SJCRH30 (cell line): ENCODE results near the gene NUSAP1. TPM values are rescaled to one million over a fixed set of nuclear protein-coding genes. Genes with fewer than 3 reads are reported as not detected.
A peak's percentile ranks its signal among the peaks of the same experiment; 100 is the strongest.
"Not testable (repeated sequence)": the region's sequence is repeated elsewhere in the genome, so short reads cannot be mapped to it uniquely, and the experiment has no call there.

ENCODE experiments used
- DNase-seq, 2 experiments: peaks; one replicate each; pipeline ENCODE4 v3.0.0-alpha.2; 2015 to 2020
- H3K27ac ChIP-seq: fragments of 250-450 bp; sonication (Bioruptor Pico); 2 replicates; pipeline ENCODE4 v1.5.1; 2020; ENCODE audit warnings: mild to moderate bottlenecking, moderate library complexity
- H3K27me3 ChIP-seq: fragments of 250-450 bp; sonication (Bioruptor Pico); 2 replicates; pipeline ENCODE4 v1.5.1; 2020; ENCODE audit warnings: mild to moderate bottlenecking, moderate library complexity
- H3K36me3 ChIP-seq: fragments of 250-450 bp; sonication (Bioruptor Pico); 2 replicates; pipeline ENCODE4 v1.5.1; 2020; ENCODE audit warnings: mild to moderate bottlenecking, moderate library complexity
- H3K4me1 ChIP-seq: fragments of 250-450 bp; sonication (Bioruptor Pico); 2 replicates; pipeline ENCODE4 v1.5.1; 2020; ENCODE audit warnings: mild to moderate bottlenecking, moderate library complexity
- H3K4me3 ChIP-seq: fragments of 250-450 bp; sonication (Bioruptor Pico); 2 replicates; pipeline ENCODE4 v1.5.1; 2020; ENCODE audit warnings: mild to moderate bottlenecking, moderate library complexity
- H3K9me3 ChIP-seq: fragments of 250-450 bp; sonication (Bioruptor Pico); replicated peaks from 2 replicates; pipeline ENCODE4 v1.5.1; 2020; ENCODE audit warnings: mild to moderate bottlenecking, moderate library complexity
- total RNA-seq: library from RNA; depleted of rRNA; stranded (reverse); fragments of >200 nt; shearing (Covaris generic); gene quantifications from 2 replicates; pipeline ENCODE4 v1.2.3, GENCODE V29; 2014

Gene NUSAP1
- total RNA-seq, 1 experiment from 2014 or later, result 300 TPM

DNA sequence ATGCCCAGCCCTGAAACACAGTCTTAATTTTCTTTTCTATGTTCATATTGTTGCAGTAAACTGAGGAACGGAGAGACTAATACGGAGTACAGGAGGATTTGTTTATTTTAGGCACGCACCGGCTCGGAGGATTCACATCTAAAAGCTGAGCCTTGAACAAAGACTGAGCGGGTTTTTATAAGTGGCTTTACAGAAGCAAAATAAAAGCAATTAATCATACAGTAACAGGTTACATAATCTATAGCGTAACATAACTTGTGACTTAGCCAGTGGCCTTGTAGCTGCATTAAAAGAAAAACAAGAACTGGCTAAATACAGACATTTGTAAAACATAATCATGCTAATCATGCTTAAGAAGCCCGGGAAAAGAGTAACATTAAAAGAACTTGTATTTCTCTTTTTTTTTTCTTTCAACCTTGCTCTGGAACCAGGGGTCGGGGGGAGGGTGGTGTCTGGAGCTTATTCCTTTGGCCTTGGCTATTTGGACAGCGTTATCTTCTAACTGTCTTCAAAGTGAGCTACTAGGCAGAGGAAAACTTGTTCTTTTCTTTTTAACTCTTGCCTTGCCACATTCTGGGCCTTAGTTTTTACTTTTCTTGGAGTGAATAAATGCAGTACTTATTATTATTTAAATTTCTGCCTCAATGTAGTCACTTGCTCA lies 17.5 kb downstream of the NUSAP1 start:
- DNase-seq, result no peak
- Histone ChIP-seq H3K27me3 (no peaks in the 10 kb centered on the region), H3K4me1 (no peaks in the 10 kb centered on the region), H3K36me3 (peaks cover 99% of the 10 kb centered on the region), H3K27ac (no peak overlapping the region), H3K9me3 (no peaks in the 10 kb centered on the region), H3K4me3 (no peak overlapping the region)

- H3K36me3 ChIP-seq, result peaks cover 98% of the 10 kb centered on the region
- no peak for DNase-seq
- H3K4me3 ChIP-seq, result no peak overlapping the region
- H3K27ac ChIP-seq, result no peak overlapping the region
- no peaks in the 10 kb centered on the region for H3K9me3 ChIP-seq
- no peaks in the 10 kb centered on the region for H3K27me3 ChIP-seq
- H3K4me1 ChIP-seq, result no peaks in the 10 kb centered on the region
Measured at GRCh38 chr15:41354371-41354770, 21.7 kb downstream of the NUSAP1 start.

- H3K27ac ChIP-seq, result no peak overlapping the region
- no peaks in the 10 kb centered on the region for H3K27me3 ChIP-seq
- H3K4me3 ChIP-seq, result no peak overlapping the region
- H3K36me3 ChIP-seq, result peaks cover 96% of the 10 kb centered on the region
- no peaks in the 10 kb centered on the region for H3K4me1 ChIP-seq
- no peaks in the 10 kb centered on the region for H3K9me3 ChIP-seq
- DNase-seq, result peak in 1 of 2 experiments; percentile 16
Measured at GRCh38 chr15:41367418-41367817, 34.7 kb downstream of the NUSAP1 start.

DNA sequence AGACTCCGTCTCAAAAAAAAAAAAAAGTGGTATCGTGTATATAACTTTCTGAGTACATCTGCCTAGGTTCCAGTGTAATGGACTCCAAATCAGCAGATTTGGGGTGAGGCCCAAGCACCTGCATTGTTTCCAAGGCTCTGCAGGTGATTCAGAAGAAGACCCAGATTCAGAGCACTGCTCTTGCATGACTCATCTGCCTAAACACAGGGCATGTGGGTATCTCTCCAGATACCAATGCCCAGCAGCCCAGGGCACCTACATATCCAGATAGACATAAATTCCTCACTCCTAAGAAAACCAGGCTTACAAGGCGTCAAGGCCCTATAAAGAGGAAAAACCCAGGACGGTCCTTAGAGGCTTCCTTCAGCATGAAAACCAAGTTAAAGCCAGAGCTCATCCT lies 45.3 kb downstream of the NUSAP1 start:
- no peak for DNase-seq
- Histone ChIP-seq H3K4me3 (no peak overlapping the region), H3K36me3 (peaks cover 82% of the 10 kb centered on the region)

DNA sequence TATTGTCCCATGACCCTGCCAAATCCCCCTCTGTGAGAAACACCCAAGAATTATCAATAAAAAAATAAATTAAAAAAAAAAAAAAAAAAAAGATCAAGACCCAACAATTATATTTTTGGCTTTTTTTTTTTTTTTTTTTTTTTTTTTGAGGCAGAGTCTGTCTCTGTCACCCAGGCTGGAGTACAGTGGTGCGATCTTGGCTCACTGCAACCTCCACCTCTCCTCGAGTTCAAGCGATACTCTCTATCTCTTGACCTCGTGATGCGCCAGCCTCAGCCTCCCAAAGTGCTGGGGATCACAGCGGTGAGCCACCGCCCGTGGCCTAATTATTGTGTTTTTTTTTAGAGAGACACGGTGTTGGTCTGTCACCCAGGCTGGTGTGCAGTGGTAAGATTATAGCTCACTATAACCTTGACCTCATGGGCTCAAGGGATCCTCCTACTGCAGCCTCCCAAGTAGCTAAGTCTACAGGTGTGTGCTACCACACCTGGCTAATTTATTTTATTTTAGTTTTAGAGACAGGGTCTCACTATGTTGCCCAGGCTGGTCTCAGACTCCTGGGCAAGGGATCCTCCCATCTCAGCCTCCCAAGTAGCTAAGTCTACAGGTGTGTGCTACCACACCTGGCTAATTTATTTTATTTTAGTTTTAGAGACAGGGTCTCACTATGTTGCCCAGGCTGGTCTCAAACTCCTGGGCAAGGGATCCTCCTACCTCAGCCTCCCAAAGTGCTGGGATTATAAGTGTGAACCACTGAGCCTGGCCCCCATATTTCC lies 51.5 kb downstream of the NUSAP1 start:
- H3K27ac ChIP-seq, H3K9me3 ChIP-seq, DNase-seq, H3K4me1 ChIP-seq, H3K27me3 ChIP-seq, H3K4me3 ChIP-seq: not testable (repeated sequence)
- H3K36me3 ChIP-seq, result peaks cover 30% of the 10 kb centered on the region

More for the DNA sequence above, 45.3 kb downstream of the NUSAP1 start:
- no peaks in the 10 kb centered on the region for H3K4me1 ChIP-seq
- H3K27me3 ChIP-seq, result no peaks in the 10 kb centered on the region
- H3K9me3 ChIP-seq, result peaks cover 3% of the 10 kb centered on the region; the same call in 1 of the 2 replicates
- no peak overlapping the region for H3K27ac ChIP-seq

DNA sequence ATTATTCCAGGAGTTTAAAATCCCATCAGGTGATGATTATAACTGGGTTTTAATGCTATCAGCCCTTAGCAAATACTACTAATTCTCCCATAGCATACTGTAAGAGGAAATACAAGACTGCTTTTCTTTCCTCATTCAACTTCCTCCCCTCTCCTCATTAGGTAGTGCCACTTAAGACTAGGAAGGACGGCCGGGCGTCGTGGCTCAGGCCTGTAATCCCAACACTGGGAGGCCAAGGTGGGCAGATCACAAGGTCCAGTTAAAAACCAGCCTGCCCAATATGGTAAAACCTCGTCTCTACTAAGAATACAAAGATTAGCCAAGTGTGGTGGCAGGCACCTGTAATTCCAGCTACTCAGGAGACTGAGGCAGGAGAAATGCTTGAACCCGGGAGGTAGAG lies 55.0 kb downstream of the NUSAP1 start:
- no peak for DNase-seq
- Histone ChIP-seq H3K27ac (no peak overlapping the region), H3K9me3 (no peaks in the 10 kb centered on the region), H3K4me1 (no peaks in the 10 kb centered on the region), H3K4me3 (no peak overlapping the region), H3K27me3 (no peaks in the 10 kb centered on the region), H3K36me3 (peaks cover 5% of the 10 kb centered on the region; the same call in 1 of the 2 replicates)

GRCh38 chr15:41392659-41393058 lies 60.0 kb downstream of the NUSAP1 start:
- H3K27ac ChIP-seq, result no peak overlapping the region
- DNase-seq, result no peak
- peaks cover 6% of the 10 kb centered on the region; the same call in 1 of the 2 replicates for H3K36me3 ChIP-seq
- no peaks in the 10 kb centered on the region for H3K9me3 ChIP-seq
- no peaks in the 10 kb centered on the region for H3K4me1 ChIP-seq
- H3K27me3 ChIP-seq, result no peaks in the 10 kb centered on the region
- no peak overlapping the region for H3K4me3 ChIP-seq

DNA sequence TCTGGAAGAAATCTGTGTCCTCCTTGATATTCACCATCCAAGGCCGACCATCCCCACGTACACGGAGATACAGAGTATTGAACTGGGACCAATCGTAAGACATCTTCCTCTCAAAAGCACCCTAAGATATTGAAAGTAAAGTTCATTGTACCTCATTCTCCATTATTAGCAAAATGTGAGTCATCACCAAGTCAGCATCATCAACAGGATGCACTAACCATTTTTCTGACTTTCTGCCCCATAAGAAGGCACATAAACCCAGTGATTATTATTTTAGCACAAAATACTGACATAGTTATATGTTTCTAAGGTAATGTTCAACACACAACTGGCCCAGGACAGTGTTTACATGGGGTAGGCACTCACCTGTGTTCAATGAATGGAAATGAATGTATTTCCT lies 62.2 kb downstream of the NUSAP1 start:
- no peaks in the 10 kb centered on the region for H3K9me3 ChIP-seq
- no peak overlapping the region for H3K4me3 ChIP-seq
- no peaks in the 10 kb centered on the region for H3K27me3 ChIP-seq
- H3K4me1 ChIP-seq, result no peaks in the 10 kb centered on the region
- DNase-seq, result no peak
- peaks cover 6% of the 10 kb centered on the region; the same call in 1 of the 2 replicates for H3K36me3 ChIP-seq
- no peak overlapping the region for H3K27ac ChIP-seq

GRCh38 chr15:41396111-41396510 lies 63.4 kb downstream of the NUSAP1 start:
- peaks cover 6% of the 10 kb centered on the region; the same call in 1 of the 2 replicates for H3K36me3 ChIP-seq
- H3K27me3 ChIP-seq, result no peaks in the 10 kb centered on the region
- DNase-seq, result no peak
- H3K27ac ChIP-seq, result no peak overlapping the region
- H3K4me1 ChIP-seq, result no peaks in the 10 kb centered on the region
- no peak overlapping the region for H3K4me3 ChIP-seq
- H3K9me3 ChIP-seq, result no peaks in the 10 kb centered on the region

DNA sequence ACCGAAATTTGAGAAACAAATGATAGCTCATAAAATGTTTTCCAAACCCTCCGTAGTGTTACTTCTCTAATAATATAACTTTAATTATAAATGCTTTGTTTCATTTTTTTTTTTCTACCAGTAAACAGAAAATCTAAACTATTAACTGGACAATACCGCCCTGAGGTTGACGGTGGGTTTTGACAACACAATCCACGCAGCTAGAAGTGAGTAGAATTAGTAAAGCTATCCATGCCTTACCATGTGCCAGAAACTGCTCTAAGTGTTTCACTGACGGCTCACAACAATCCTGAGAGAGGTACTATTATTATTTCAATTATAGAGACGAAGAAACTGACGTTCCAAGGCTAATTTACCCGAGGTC lies 69.2 kb downstream of the NUSAP1 start:
- Histone ChIP-seq H3K4me1 (no peaks in the 10 kb centered on the region), H3K27ac (peak overlapping the region; percentile 45), H3K36me3 (no peaks in the 10 kb centered on the region), H3K9me3 (no peaks in the 10 kb centered on the region), H3K4me3 (peak overlapping the region; percentile 85), H3K27me3 (no peaks in the 10 kb centered on the region)
- DNase-seq, result no peak

DNA sequence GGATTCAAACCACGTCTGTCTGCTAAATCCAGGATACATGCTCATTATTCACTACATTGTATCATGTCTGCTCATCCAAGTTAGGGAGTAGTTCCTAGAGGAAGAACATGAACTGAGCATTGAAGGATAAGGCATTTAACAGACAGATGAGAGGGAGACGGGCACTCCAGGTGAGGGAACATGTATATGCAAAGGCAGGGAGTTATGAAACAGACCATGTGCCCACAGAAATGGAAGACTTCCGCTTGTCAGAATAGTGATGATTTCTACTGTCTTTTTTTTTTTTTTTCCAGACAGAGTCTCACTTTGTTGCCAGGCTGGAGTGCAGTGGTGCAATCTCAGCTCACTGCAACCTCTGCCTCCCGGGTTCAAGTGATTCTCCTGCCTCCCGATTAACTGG lies 74.7 kb downstream of the NUSAP1 start:
- no peak for DNase-seq
- Histone ChIP-seq H3K4me1 (no peaks in the 10 kb centered on the region), H3K36me3 (no peaks in the 10 kb centered on the region), H3K27ac (no peak overlapping the region), H3K4me3 (no peak overlapping the region), H3K27me3 (no peaks in the 10 kb centered on the region), H3K9me3 (no peaks in the 10 kb centered on the region)

DNA sequence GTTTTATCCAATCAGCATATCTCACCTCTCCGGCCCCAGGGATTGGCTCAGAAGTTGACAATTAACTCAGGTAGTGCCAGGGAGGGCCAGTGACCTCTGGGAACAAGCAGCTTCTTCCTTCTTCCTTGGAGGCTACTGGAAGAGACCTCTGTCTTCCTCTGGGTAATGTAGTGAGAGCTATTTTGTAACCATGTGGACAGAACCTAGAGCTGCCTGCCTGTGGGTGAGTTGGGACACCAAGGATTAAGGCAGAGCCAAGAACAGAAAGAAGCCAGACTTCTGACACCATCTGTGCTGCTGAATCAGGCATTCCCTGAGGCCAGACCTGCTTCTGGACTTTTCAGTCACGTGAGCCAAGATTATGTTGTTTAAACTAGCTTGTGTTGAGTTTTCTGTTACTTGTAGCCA lies 75.6 kb downstream of the NUSAP1 start:
- Histone ChIP-seq H3K36me3 (no peaks in the 10 kb centered on the region), H3K9me3 (no peaks in the 10 kb centered on the region), H3K27me3 (no peaks in the 10 kb centered on the region), H3K4me1 (no peaks in the 10 kb centered on the region), H3K27ac (no peak overlapping the region), H3K4me3 (no peak overlapping the region)
- peak; percentile 9 to 35 for DNase-seq

DNA sequence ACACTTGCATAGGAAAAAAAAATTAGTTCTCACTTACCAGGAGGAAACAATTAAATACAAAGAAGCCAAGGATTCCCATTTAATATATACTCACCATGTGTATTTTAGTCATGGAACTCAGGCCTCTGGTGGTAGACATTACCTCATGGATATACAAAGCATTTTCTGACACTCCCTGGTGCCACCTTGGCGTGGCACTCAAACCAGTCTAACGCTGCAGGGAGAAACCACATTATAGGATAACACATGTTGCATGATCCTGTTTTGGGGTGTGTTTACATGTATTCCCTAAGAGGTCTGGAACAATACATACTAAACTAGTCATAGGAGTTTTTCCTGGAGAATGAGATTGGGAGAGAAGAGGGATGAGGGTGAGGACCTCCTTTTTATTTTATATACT lies 78.3 kb downstream of the NUSAP1 start:
- no peak for DNase-seq
- H3K9me3 ChIP-seq, result no peaks in the 10 kb centered on the region
- H3K4me3 ChIP-seq, result no peak overlapping the region

GRCh38 chr15:41411441-41411840 lies 78.8 kb downstream of the NUSAP1 start:
- no peaks in the 10 kb centered on the region for H3K27me3 ChIP-seq
- H3K9me3 ChIP-seq, result no peaks in the 10 kb centered on the region
- no peak overlapping the region for H3K27ac ChIP-seq
- H3K4me3 ChIP-seq, result no peak overlapping the region
- no peak for DNase-seq
- H3K36me3 ChIP-seq, result no peaks in the 10 kb centered on the region
- H3K4me1 ChIP-seq, result no peaks in the 10 kb centered on the region

More for the DNA sequence above, 78.3 kb downstream of the NUSAP1 start:
- H3K27me3 ChIP-seq, result no peaks in the 10 kb centered on the region
- no peaks in the 10 kb centered on the region for H3K36me3 ChIP-seq
- H3K27ac ChIP-seq, result no peak overlapping the region
- no peaks in the 10 kb centered on the region for H3K4me1 ChIP-seq

DNA sequence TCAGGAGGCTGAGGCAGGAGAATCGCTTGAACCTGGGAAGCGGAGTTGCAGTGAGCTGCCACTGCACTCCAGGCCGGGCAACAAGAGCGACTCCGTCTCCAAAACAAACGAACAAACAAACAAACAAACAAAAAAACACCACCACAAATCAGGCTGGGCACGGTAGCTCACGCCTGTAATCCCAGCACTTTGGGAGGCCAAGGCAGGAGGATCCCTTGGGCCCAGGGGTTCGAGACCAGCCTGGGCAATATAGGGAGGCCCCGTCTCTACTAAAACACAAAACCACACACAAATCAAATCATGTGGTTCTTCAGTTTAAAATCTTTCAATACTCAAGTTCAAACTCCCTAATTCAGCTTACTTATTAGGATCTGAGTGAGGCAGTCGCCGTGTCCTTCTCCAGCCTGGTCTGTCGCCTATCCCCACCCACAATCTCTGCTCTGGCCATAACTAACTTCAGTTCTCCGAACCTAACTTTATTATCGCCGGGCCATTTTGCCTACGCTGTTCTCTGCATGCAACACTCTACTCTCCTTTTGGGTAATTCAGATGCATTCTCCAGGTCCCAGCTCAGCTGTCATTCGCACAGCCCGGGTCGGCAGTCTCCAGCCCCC lies 83.6 kb downstream of the NUSAP1 start:
- Histone ChIP-seq H3K4me1 (no peaks in the 10 kb centered on the region), H3K4me3 (peak overlapping the region; percentile 95), H3K27me3 (no peaks in the 10 kb centered on the region), H3K36me3 (no peaks in the 10 kb centered on the region), H3K27ac (peak overlapping the region; percentile 33; the same call in 1 of the 2 replicates), H3K9me3 (no peaks in the 10 kb centered on the region)
- DNase-seq, result no peak
